HT1080 (cell line): ENCODE measurements around the gene SELENOO. TPM values are rescaled to one million over a fixed set of nuclear protein-coding genes. Genes with fewer than 3 reads are reported as not detected.

Experiments
- DNase-seq: peaks from one replicate; pipeline ENCODE4 v3.0.0-alpha.2; 2015; ENCODE audit warnings: low read depth
- total RNA-seq: library from RNA; depleted of rRNA; stranded (reverse); fragments of >200 nt; shearing (Covaris generic); gene quantifications from 2 replicates; pipeline ENCODE4 v1.2.3, GENCODE V29; 2014; rRNA removed

The SELENOO gene
- total RNA-seq, 1 experiment from 2014 or later = 49.1 TPM

- no peak for DNase-seq
Measured at GRCh38 chr22:50264946-50265669, 64.3 kb downstream of the SELENOO start.

GRCh38 chr22:50266994-50267393 is 66.2 kb downstream of the SELENOO start:
- no peak for DNase-seq

Other genes with a start within 250 kb of the SELENOO start
- gene PIM3, start 240.2 kb upstream of the SELENOO start, total RNA-seq = 56.8 and 58.1 TPM in 2 replicates
- gene IL17REL, start 188.2 kb upstream of the SELENOO start, total RNA-seq = not detected in 2 replicates
- gene TTLL8, start 142.7 kb upstream of the SELENOO start, total RNA-seq = not detected in 2 replicates
- 0.10 TPM in 1 of 2 replicates, not detected in the other for gene MLC1, start 115.6 kb upstream of the SELENOO start, total RNA-seq
- not detected in 2 replicates for gene MOV10L1, start 111.0 kb upstream of the SELENOO start, total RNA-seq
- 1.4 and 1.6 TPM in 2 replicates for gene PANX2, start 30.3 kb upstream of the SELENOO start, total RNA-seq
- gene TRABD, start 15.1 kb upstream of the SELENOO start, total RNA-seq = 45.0 and 50.9 TPM in 2 replicates
- 13.1 and 14.2 TPM in 2 replicates for gene TUBGCP6, start 44.0 kb downstream of the SELENOO start, total RNA-seq
- 13.6 and 14.5 TPM in 2 replicates for gene HDAC10, start 50.3 kb downstream of the SELENOO start, total RNA-seq
- 50.1 and 50.6 TPM in 2 replicates for gene MAPK12, start 60.7 kb downstream of the SELENOO start, total RNA-seq
- gene MAPK11, start 69.4 kb downstream of the SELENOO start, total RNA-seq = 12.6 and 18.0 TPM in 2 replicates
- gene PLXNB2, start 106.6 kb downstream of the SELENOO start, total RNA-seq = 73.4 and 84.1 TPM in 2 replicates
- 0.13 and 0.31 TPM in 2 replicates for gene DENND6B, start 126.0 kb downstream of the SELENOO start, total RNA-seq
- 40.0 and 44.6 TPM in 2 replicates for gene PPP6R2, start 142.3 kb downstream of the SELENOO start, total RNA-seq